Measurements from ENCODE around the gene PSTPIP1. TPM values are rescaled to one million over a fixed set of nuclear protein-coding genes. Genes with fewer than 3 reads are reported as not detected.

Gene PSTPIP1
- total and polyA plus RNA-seq, 2 of the 4 experiments (the other 2 are of a cell fraction), result 0.36 to 1.1 TPM

GRCh38 chr15:76947454-76947853 is 47.5 kb upstream of the PSTPIP1 start:
- Histone ChIP-seq H3K9ac (ENCODE audit: low read depth, low read length) (no peak overlapping the region), H3K4me2 (ENCODE audit: low read depth, low read length) (no peak overlapping the region), H4K91ac (ENCODE audit: insufficient read depth, low read depth, low read length) (no peak overlapping the region), H2BK120ac (ENCODE audit: low read depth, low read length) (no peak overlapping the region), H3K27ac (ENCODE audit: insufficient read depth, low read length) (no peak overlapping the region), H3K56ac (ENCODE audit: extremely low read depth, insufficient read depth, low read length) (no peak overlapping the region), H4K20me1 (ENCODE audit: insufficient read depth, low read length) (peaks cover 2% of the 10 kb centered on the region; the same call in 1 of the 2 replicates), H2BK15ac (ENCODE audit: low read depth, low read length) (no peak overlapping the region), H3K18ac (ENCODE audit: low read depth, low read length) (no peak overlapping the region), H3K9me3 (ENCODE audit: control insufficient read depth, insufficient read depth, low read length) (no peaks in the 10 kb centered on the region), H3K4me1 (ENCODE audit: control insufficient read depth, insufficient read depth, low read length) (peaks cover 7% of the 10 kb centered on the region), H3K4me3 (ENCODE audit: insufficient read depth, low read depth, low read length) (no peak overlapping the region), H3K79me1 (ENCODE audit: low read depth in 1 of 2, low read length in 2 of 2) (peaks cover 3 to 14% of the 10 kb centered on the region in 2 experiments; a peak in 2 of 4 replicates), H3K36me3 (ENCODE audit: control insufficient read depth, insufficient read depth, low read length) (peaks cover 9% of the 10 kb centered on the region), H3K23ac (ENCODE audit: low read depth, low read length) (no peak overlapping the region), H4K8ac (ENCODE audit: low read depth in 2 of 2, low read length in 2 of 2) (no peak overlapping the region), H2BK20ac (ENCODE audit: low read depth, low read length) (no peak overlapping the region), H2AFZ (replicated peaks; ENCODE audit: low read length, poor library complexity) (no peak overlapping the region), H3K9me1 (ENCODE audit: insufficient read depth, low read length) (peaks cover 3% of the 10 kb centered on the region), H3K14ac (replicated peaks; ENCODE audit: low read depth, low read length) (no peak overlapping the region), H2BK5ac (ENCODE audit: low read depth, low read length, poor library complexity, severe bottlenecking) (no peak overlapping the region), H3K27me3 (ENCODE audit: control insufficient read depth, insufficient read depth, low read length) (no peaks in the 10 kb centered on the region), H4K5ac (ENCODE audit: low read depth, low read length) (no peak overlapping the region), H3K4ac (ENCODE audit: low read depth, low read length) (no peak overlapping the region), H2AK5ac (ENCODE audit: low read depth, low read length) (no peak overlapping the region), H2AK9ac (replicated peaks; ENCODE audit: low read depth, low read length, poor library complexity) (no peak overlapping the region)
- no TSS peak for BruUV-seq (replicated peaks)
- WGBS, 2 experiments (ENCODE audit: extremely low coverage in 2 of 2, insufficient read length in 1 of 2), result no CpG with 5 or more reads among the region's 3 CpGs
- dilution Hi-C loops (cut with HindIII; ENCODE audit: low sequenced_read_pairs, unreplicated experiment) (no loop called here), in situ Hi-C loops (cut with MboI; ENCODE audit: low sequenced_read_pairs) (no loop called here), intact Hi-C loops (cut with micrococcal nuclease) (no loop called here)
- ATAC-seq (ENCODE audit: low read depth) (no peak), DNase-seq (no peak)
- CTCF ChIA-PET, result interaction anchor here (0.7 to 1.2 kb wide), 2 partner anchors 12 to 76 kb away, joined by 3 read pairs; no protein-coding TSS in a partner anchor
- TF ChIP-seq BHLHE40 (IDR thresholded peaks at IDR 0.05; ENCODE audit: low read depth, low read length) (no peak), CEBPB (IDR thresholded peaks at IDR 0.05; ENCODE audit: low read depth, low read length) (no peak), MAFK (IDR thresholded peaks at IDR 0.05; ENCODE audit: low read depth, low read length) (no peak), FOS (IDR thresholded peaks at IDR 0.05; ENCODE audit: low read depth, low read length) (no peak), RAD21 (IDR thresholded peaks at IDR 0.05; ENCODE audit: low read length) (no peak), MAZ (IDR thresholded peaks at IDR 0.05; ENCODE audit: borderline replicate concordance, low read depth, low read length) (no peak)
- POLR2A ChIA-PET (ENCODE audit: unreplicated experiment), result no interaction called here
